HepG2 (cell line): ENCODE results near the gene NAV1. TPM values are rescaled to one million over a fixed set of nuclear protein-coding genes. Genes with fewer than 3 reads are reported as not detected.

ENCODE experiments used
- ATAC-seq: fragments of 200-7000 bp; cut with Tn5 transposase; 3 replicates; pipeline ENCODE4 v1.9.1; 2020; ENCODE audit warnings: mild to moderate bottlenecking, moderate library complexity
- BruUV-seq: library from RNA; stranded (reverse); fragments of 400-500 nt; replicated peaks from 2 replicates; lab custom pipeline; 2021; lab: Mats Ljungman, UMichigan
- CTCF ChIA-PET: fragments of 300-600 bp; formaldehyde crosslinking; extraction: SDS; loops from one replicate; lab custom pipeline; 2021; ENCODE audit warnings: low total read pairs, inconsistent platforms, low intra/inter-chr PET ratio; lab: Yijun Ruan, JAX
- POLR2A ChIA-PET: fragments of 350-600 bp; sonication (Branson Sonifier 250); formaldehyde crosslinking; loops from one replicate; lab custom pipeline; 2020; ENCODE audit warnings: antibody characterized with exemption, inconsistent platforms; lab: Yijun Ruan, JAX
- DNase-seq: peaks from one replicate; pipeline ENCODE4 v3.0.0-alpha.2; 2015; ENCODE audit warnings: low spot score
- FAIRE-seq: peaks from 3 replicates; lab custom pipeline; 2011; peaks lifted over from hg19 to GRCh38; lab: Jason Lieb, UNC
- H2AFZ ChIP-seq: one replicate; pipeline ENCODE4 v1.6.1; 2011; ENCODE audit warnings: low read length, inconsistent platforms
- H3K27ac ChIP-seq: fragments of 300-600 bp; 3 replicates; pipeline ENCODE4 v1.8.0; 2011; ENCODE audit warnings: mixed run types, mild to moderate bottlenecking, mixed read lengths, low read length, inconsistent platforms; ENCODE audit not compliant: insufficient read depth; ENCODE audit errors: extremely low read length
- H3K27me3 ChIP-seq, 2 experiments: fragments of 200-600 bp in 1 of 2; 2 replicates in 1 of 2; 3 replicates in 1 of 2; pipeline versions ENCODE4 v1.6.0 to v1.8.0; 2011; ENCODE audit warnings: low read length in 2 of 2, mild to moderate bottlenecking in 2 of 2, moderate library complexity in 2 of 2, inconsistent platforms in 1 of 2; ENCODE audit not compliant: insufficient read depth in 2 of 2, control insufficient read depth in 1 of 2
- H3K36me3 ChIP-seq, 2 experiments: fragments of 200-600 bp in 1 of 2; replicated peaks in 1 of 2; 2 replicates in 1 of 2; 3 replicates in 1 of 2; pipeline versions ENCODE4 v1.5.1 to v1.8.0; 2011; ENCODE audit warnings: low read length in 2 of 2, inconsistent platforms in 1 of 2; ENCODE audit not compliant: insufficient read depth in 2 of 2, control insufficient read depth in 1 of 2
- H3K4me1 ChIP-seq: 2 replicates; pipeline ENCODE4 v1.5.1; 2012; ENCODE audit warnings: low read length, inconsistent platforms; ENCODE audit not compliant: insufficient read depth
- H3K4me2 ChIP-seq: 2 replicates; pipeline ENCODE4 v1.6.0; 2011; ENCODE audit warnings: low read depth, low read length, inconsistent platforms
- H3K4me3 ChIP-seq, 3 experiments: fragments of 200-600 bp in 1 of 3; sonication (generic), shearing (Covaris generic) in 1 of 3; replicated peaks in 1 of 3; 2 replicates each; pipeline ENCODE4 v1.5.1; 2011 to 2016; ENCODE audit warnings: low read length in 3 of 3, inconsistent platforms in 2 of 3, low read depth in 2 of 3, mild to moderate bottlenecking in 2 of 3, control low read depth in 1 of 3, mixed read lengths in 1 of 3; ENCODE audit not compliant: insufficient read depth in 1 of 3
- H3K79me2 ChIP-seq: one replicate; pipeline ENCODE4 v1.6.1; 2011; ENCODE audit warnings: low read length, inconsistent platforms; ENCODE audit not compliant: insufficient read depth
- H3K9ac ChIP-seq: 2 replicates; pipeline ENCODE4 v1.6.0; 2011; ENCODE audit warnings: mild to moderate bottlenecking, low read depth, low read length, inconsistent platforms; ENCODE audit not compliant: insufficient read depth
- H3K9me3 ChIP-seq: 2 replicates; pipeline ENCODE4 v1.5.1; 2012; ENCODE audit warnings: mild to moderate bottlenecking, low read length
- H4K20me1 ChIP-seq: 2 replicates; pipeline ENCODE4 v1.6.0; 2011; ENCODE audit warnings: inconsistent platforms, mild to moderate bottlenecking, low read length, moderate library complexity; ENCODE audit not compliant: insufficient read depth
- ATF7-NPFF ChIP-seq: sonication (generic); formaldehyde crosslinking; IDR thresholded peaks from 2 replicates; pipeline ENCODE4 v1.8.1; 2023; ENCODE audit warnings: mild to moderate bottlenecking, low read depth, missing genetic modification reagents, moderate library complexity
- ETV6 ChIP-seq: sonication (generic); formaldehyde crosslinking; conservative IDR thresholded peaks from 2 replicates; pipeline ENCODE4 v1.4.0; 2020; ENCODE audit warnings: missing genetic modification reagents
- GLI4 ChIP-seq: sonication (generic); formaldehyde crosslinking; IDR thresholded peaks from 2 replicates; pipeline ENCODE4 v1.5.1; 2020; ENCODE audit warnings: missing genetic modification reagents, mild to moderate bottlenecking, moderate library complexity, borderline replicate concordance
- KDM4B ChIP-seq: sonication (generic); formaldehyde crosslinking; IDR thresholded peaks from 2 replicates; pipeline ENCODE4 v1.4.0; 2020; ENCODE audit warnings: missing genetic modification reagents
- KDM5B ChIP-seq: sonication (generic); formaldehyde crosslinking; IDR thresholded peaks from 2 replicates; pipeline ENCODE4 v1.4.0; 2020; ENCODE audit warnings: missing genetic modification reagents, mild to moderate bottlenecking, borderline replicate concordance
- MYNN ChIP-seq: sonication (generic); formaldehyde crosslinking; IDR thresholded peaks from 2 replicates; pipeline ENCODE4 v1.4.0; 2020; ENCODE audit warnings: mild to moderate bottlenecking, low read depth, missing genetic modification reagents
- THAP9 ChIP-seq: sonication (generic); formaldehyde crosslinking; IDR thresholded peaks from 2 replicates; pipeline ENCODE4; 2020; ENCODE audit warnings: missing genetic modification reagents, mild to moderate bottlenecking, borderline replicate concordance
- ZNF17 ChIP-seq: sonication (generic); formaldehyde crosslinking; IDR thresholded peaks from 2 replicates; pipeline ENCODE4 v1.5.0; 2020; ENCODE audit warnings: mild to moderate bottlenecking, missing genetic modification reagents
- ZNF326 ChIP-seq: sonication (generic); formaldehyde crosslinking; IDR thresholded peaks from 2 replicates; pipeline ENCODE4 v1.4.0; 2020; ENCODE audit warnings: missing genetic modification reagents, borderline replicate concordance
- ZNF451 ChIP-seq: sonication (generic); formaldehyde crosslinking; IDR thresholded peaks from 2 replicates; pipeline ENCODE4 v1.5.0; 2020; ENCODE audit warnings: mild to moderate bottlenecking, missing genetic modification reagents
- ZNF747 ChIP-seq: sonication (generic); formaldehyde crosslinking; IDR thresholded peaks from 2 replicates; pipeline ENCODE4 v1.8.1; 2023; ENCODE audit warnings: missing genetic modification reagents, mild to moderate bottlenecking, borderline replicate concordance
- ZNF770 ChIP-seq: sonication (generic); formaldehyde crosslinking; IDR thresholded peaks from 2 replicates; pipeline ENCODE4 v1.5.0; 2020; ENCODE audit warnings: mild to moderate bottlenecking, missing genetic modification reagents
- WGBS: methylation state at CpG from one replicate; pipeline ENCODE4 v1.1.6; 2017; ENCODE audit warnings: low lambda C conversion rate; 5-methylcytosine and 5-hydroxymethylcytosine counted together
- in situ Hi-C: cut with HindIII; loops from 2 replicates; pipeline ENCODE4 v1.10.0; 2017; ENCODE audit warnings: low pct_unique_long_range_greater_than_20kb; ENCODE audit not compliant: extremely low pct_ligation_motif_present
- intact Hi-C: fragments of 100-400 bp; cut with micrococcal nuclease; formaldehyde crosslinking; loops from one replicate; pipeline ENCODE4 v1.10.0; 2022; ENCODE audit not compliant: unreplicated experiment
- polyA plus RNA-seq, 8 experiments: library from polyadenylated mRNA; depleted of rRNA in 3 of 8; stranded (reverse) in 7 of 8; unstranded in 1 of 8; fragments of >200 nt; fragmentation: Illumina TruSeq in 4 of 8; extraction: Trizol in 4 of 8; gene quantifications; 2 replicates each; pipeline versions ENCODE4 v1.2.1 to v1.2.3, GENCODE V29; 2011 to 2016; ENCODE audit warnings: low read depth in 4 of 8, missing spikeins in 1 of 8, mixed read lengths in 1 of 8; ENCODE audit not compliant: insufficient read depth in 1 of 8
- total RNA-seq, 5 experiments: library from RNA; depleted of rRNA; stranded (reverse); fragments of >200 nt; fragmentation: Illumina TruSeq; extraction: Trizol; gene quantifications; 2 replicates each; pipeline ENCODE4 v1.2.3, GENCODE V29; 2016; ENCODE audit warnings: low read depth in 1 of 5
- TF ChIP-seq, protein P1 (sequence below): IDR thresholded peaks from 2 replicates; pipeline ENCODE4 v1.6.1; 2018; ENCODE audit warnings: missing genetic modification reagents, mild to moderate bottlenecking, missing compliant biosample characterization
- TF ChIP-seq, protein P2 (sequence below): sonication (generic); formaldehyde crosslinking; IDR thresholded peaks from 2 replicates; pipeline ENCODE4 v1.5.0; 2020; ENCODE audit warnings: mild to moderate bottlenecking, missing genetic modification reagents, borderline replicate concordance

The NAV1 gene
- total and polyA plus RNA-seq, 2 of the 13 experiments (the other 11 are each of a cell fraction or from before 2014, with no cell fraction given) = not detected

DNA sequence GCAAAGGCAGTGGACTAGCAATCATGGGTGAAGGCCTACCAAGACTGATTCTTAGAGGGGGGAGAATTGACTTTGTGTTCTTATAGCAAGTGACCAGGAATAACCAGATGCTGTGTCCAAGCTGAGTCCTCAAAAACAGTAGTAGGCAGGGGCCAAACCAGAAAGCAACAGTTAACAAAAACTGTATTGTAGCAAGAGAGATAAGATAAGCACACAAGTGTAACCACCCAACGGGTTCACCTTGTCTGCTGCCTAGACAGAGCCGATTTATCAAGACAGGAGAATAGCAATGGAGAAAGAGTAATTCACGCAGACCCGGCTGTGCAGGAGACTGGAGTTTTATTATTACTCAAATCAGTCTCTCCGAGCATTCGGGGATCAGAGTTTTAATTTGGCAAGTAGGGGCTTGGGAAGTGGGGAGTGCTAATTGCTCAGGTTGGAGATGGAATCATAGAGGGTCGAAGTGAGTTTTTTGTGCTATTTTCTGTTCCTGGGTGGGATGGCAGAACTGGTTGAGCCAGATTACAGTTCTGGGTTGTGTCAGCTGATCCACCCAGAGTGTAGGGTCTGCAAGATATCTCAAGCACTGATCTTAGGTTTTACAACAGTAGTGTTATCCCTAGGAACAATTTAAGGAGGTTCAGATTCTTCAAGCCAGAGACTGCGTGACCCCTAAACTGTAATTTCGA, 23.7 kb upstream of the NAV1 start (continued):
- no peak for TF ChIP-seq ZNF770 (CRISPR knock-in tag)
- no peak for TF ChIP-seq ETV6 (CRISPR knock-in tag)
- TF ChIP-seq GLI4 (CRISPR knock-in tag) = no peak
- no peak for TF ChIP-seq MYNN
- TF ChIP-seq ZNF747 (CRISPR knock-in tag) = no peak

GRCh38 chr1:201515895-201516294, 23.0 kb upstream of the NAV1 start:
- no peak overlapping the region for H3K9ac ChIP-seq
- H3K36me3 ChIP-seq = no peaks in the 10 kb centered on the region
- ATAC-seq = no peak
- no peak overlapping the region for H3K4me3 ChIP-seq
- no peak for DNase-seq
- no peak overlapping the region for H3K27ac ChIP-seq
- in situ Hi-C loops = no loop called here
- intact Hi-C loops = no loop called here
- peaks cover 17% of the 10 kb centered on the region for H3K4me1 ChIP-seq
- ChIA-PET CTCF (interaction anchor here (8.4 kb wide), 1 partner anchor 34 kb away, joined by 226 read pairs; no protein-coding TSS in a partner anchor), POLR2A (no interaction called here)
- no peak overlapping the region for H2AFZ ChIP-seq
- FAIRE-seq = no peak
- H4K20me1 ChIP-seq = no peaks in the 10 kb centered on the region
- H3K27me3 ChIP-seq = peaks cover 1 to 14% of the 10 kb centered on the region in 2 experiments; a peak in 3 of 5 replicates
- no peak overlapping the region for H3K4me2 ChIP-seq
- H3K9me3 ChIP-seq = no peaks in the 10 kb centered on the region
- no peaks in the 10 kb centered on the region for H3K79me2 ChIP-seq
- 44% methylated on average over 1 of the region's 1 CpG for WGBS
- no TSS peak for BruUV-seq
- TF ChIP-seq, protein P1, sequence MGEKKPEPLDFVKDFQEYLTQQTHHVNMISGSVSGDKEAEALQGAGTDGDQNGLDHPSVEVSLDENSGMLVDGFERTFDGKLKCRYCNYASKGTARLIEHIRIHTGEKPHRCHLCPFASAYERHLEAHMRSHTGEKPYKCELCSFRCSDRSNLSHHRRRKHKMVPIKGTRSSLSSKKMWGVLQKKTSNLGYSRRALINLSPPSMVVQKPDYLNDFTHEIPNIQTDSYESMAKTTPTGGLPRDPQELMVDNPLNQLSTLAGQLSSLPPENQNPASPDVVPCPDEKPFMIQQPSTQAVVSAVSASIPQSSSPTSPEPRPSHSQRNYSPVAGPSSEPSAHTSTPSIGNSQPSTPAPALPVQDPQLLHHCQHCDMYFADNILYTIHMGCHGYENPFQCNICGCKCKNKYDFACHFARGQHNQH (CRISPR knock-in tag) = no peak
- TF ChIP-seq, protein P2, sequence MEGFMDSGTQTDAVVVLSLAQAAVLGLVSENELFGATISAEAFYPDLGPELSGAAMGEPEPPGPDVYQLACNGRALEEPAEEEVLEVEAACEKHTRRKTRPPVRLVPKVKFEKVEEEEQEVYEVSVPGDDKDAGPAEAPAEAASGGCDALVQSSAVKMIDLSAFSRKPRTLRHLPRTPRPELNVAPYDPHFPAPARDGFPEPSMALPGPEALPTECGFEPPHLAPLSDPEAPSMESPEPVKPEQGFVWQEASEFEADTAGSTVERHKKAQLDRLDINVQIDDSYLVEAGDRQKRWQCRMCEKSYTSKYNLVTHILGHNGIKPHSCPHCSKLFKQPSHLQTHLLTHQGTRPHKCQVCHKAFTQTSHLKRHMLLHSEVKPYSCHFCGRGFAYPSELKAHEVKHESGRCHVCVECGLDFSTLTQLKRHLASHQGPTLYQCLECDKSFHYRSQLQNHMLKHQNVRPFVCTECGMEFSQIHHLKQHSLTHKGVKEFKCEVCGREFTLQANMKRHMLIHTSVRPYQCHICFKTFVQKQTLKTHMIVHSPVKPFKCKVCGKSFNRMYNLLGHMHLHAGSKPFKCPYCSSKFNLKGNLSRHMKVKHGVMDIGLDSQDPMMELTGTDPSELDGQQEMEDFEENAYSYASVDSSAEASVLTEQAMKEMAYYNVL (CRISPR knock-in tag) = no peak
- TF ChIP-seq ZNF326 (CRISPR knock-in tag) (no peak), ATF7-NPFF (no peak), KDM4B (no peak), KDM5B (CRISPR knock-in tag) (no peak), ZNF451 (CRISPR knock-in tag) (no peak), THAP9 (CRISPR knock-in tag) (no peak), ZNF17 (CRISPR knock-in tag) (no peak)
